Calu3 (cell line): ENCODE results near the gene RAD51B. TPM values are rescaled to one million over a fixed set of nuclear protein-coding genes. Genes with fewer than 3 reads are reported as not detected.

Experiments
- BruUV-seq: library from RNA; stranded (reverse); fragments of 400-500 nt; replicated peaks from 2 replicates; lab custom pipeline; 2021; lab: Mats Ljungman, UMichigan
- CTCF ChIA-PET: fragments of 300-600 bp; sonication (Branson Sonifier 250); formaldehyde crosslinking; loops from one replicate; lab custom pipeline; 2022; ENCODE audit warnings: antibody characterized with exemption; lab: Charles Lee
- DNase-seq: peaks from one replicate; pipeline ENCODE4 v3.0.0; 2022
- H3K27ac Mint-ChIP-seq: one replicate; pipeline ENCODE4 v1.8.0; 2022; ENCODE audit warnings: mixed read lengths; ENCODE audit not compliant: unreplicated experiment
- H3K27me3 Mint-ChIP-seq: one replicate; pipeline ENCODE4 v1.8.0; 2022; ENCODE audit warnings: mixed read lengths; ENCODE audit not compliant: unreplicated experiment
- H3K36me3 Mint-ChIP-seq: one replicate; pipeline ENCODE4 v1.8.0; 2022; ENCODE audit warnings: mild to moderate bottlenecking, moderate library complexity, mixed read lengths; ENCODE audit not compliant: insufficient read depth, unreplicated experiment
- H3K4me1 Mint-ChIP-seq: one replicate; pipeline ENCODE4 v1.8.0; 2022; ENCODE audit warnings: mild to moderate bottlenecking, low read depth, mixed read lengths; ENCODE audit not compliant: unreplicated experiment
- H3K4me3 Mint-ChIP-seq: one replicate; pipeline ENCODE4 v1.8.0; 2022; ENCODE audit warnings: mild to moderate bottlenecking, low read depth, moderate library complexity, mixed read lengths; ENCODE audit not compliant: unreplicated experiment
- H3K9me3 Mint-ChIP-seq: one replicate; pipeline ENCODE4 v1.8.0; 2022; ENCODE audit warnings: low read depth, mixed read lengths; ENCODE audit not compliant: unreplicated experiment
- intact Hi-C: fragments of 100-400 bp; cut with micrococcal nuclease; formaldehyde crosslinking; loops from one replicate; pipeline ENCODE4 v1.10.0; 2022; ENCODE audit not compliant: unreplicated experiment
- total RNA-seq: library from RNA; stranded (reverse); gene quantifications from 2 replicates; pipeline ENCODE4 v1.2.3, GENCODE V29; 2022
- TF ChIP-seq, protein P1 (sequence below): fragments of 200-600 bp; IDR thresholded peaks from one replicate; pipeline ENCODE4 v1.8.0; 2022; ENCODE audit warnings: antibody characterized with exemption; ENCODE audit not compliant: unreplicated experiment

Gene RAD51B
- total RNA-seq, 1 experiment from 2014 or later = 24.7 TPM

DNA sequence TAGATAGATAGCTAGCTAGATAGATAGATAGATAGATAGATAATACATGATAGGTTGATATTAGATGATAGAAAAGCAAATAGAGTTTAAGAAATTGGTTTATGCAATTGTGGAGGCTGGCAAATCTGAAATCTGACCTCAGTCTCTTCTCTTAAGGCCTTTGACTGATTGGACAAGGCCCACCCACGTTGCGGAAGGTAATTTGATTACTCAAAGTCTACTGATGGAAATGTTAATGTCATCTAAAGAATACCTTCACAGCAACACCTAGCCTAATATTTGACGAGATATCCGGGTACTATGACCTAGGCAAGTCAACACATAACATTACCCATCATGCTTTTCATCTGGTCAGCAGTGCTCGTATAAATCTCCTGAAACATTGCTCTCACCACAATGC lies 782.9 kb downstream of the RAD51B start:
- BruUV-seq = no TSS peak
- Mint-ChIP-seq H3K36me3 (peaks cover 11% of the 10 kb centered on the region), H3K27me3 (no peaks in the 10 kb centered on the region), H3K9me3 (peaks cover 6% of the 10 kb centered on the region), H3K4me3 (no peak overlapping the region), H3K27ac (no peak overlapping the region), H3K4me1 (peaks cover 29% of the 10 kb centered on the region)
- intact Hi-C loops = no loop called here
- CTCF ChIA-PET = no interaction called here
- TF ChIP-seq, protein P1, sequence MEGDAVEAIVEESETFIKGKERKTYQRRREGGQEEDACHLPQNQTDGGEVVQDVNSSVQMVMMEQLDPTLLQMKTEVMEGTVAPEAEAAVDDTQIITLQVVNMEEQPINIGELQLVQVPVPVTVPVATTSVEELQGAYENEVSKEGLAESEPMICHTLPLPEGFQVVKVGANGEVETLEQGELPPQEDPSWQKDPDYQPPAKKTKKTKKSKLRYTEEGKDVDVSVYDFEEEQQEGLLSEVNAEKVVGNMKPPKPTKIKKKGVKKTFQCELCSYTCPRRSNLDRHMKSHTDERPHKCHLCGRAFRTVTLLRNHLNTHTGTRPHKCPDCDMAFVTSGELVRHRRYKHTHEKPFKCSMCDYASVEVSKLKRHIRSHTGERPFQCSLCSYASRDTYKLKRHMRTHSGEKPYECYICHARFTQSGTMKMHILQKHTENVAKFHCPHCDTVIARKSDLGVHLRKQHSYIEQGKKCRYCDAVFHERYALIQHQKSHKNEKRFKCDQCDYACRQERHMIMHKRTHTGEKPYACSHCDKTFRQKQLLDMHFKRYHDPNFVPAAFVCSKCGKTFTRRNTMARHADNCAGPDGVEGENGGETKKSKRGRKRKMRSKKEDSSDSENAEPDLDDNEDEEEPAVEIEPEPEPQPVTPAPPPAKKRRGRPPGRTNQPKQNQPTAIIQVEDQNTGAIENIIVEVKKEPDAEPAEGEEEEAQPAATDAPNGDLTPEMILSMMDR = no peak
- DNase-seq = no peak

DNA sequence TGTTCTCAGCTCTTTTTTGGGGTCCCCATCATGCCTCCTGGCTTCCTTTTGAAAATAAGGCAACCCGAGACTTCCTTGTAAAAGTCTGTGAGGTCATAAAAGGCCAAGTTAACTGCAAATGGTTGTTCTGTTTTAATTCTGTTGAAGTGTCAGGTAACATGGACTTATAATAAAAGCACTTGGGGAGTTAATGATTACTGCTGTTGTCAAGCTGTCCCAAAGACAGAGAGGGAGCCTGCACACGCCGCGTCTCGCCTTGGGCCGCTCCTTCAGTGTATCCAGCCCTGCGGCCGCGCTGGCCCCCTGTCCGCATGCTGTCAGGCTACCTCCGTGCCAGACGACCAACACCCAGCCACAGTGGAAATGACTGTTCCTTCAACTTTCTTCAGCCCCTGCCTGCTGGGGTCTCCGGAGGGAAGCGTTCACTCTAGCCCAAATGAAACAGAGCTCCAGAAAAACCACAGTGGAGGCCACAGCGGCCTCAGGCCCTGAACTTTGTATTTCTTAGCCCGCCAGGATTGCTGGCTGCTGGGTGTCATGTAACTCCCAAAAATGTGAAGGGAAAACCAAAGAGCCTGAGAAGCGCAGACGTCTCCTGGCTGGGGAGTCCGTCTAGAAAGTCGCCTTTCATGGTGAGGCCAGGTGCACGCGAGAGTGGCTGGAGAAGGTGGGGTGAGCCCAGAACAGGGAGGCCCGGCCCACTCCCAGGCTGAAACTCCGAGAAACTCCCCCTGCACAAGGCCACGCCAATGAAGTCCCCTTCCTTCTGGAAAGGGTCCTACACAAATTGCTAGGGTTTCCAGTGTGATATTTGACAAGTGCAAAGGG lies 784.2 kb downstream of the RAD51B start:
- intact Hi-C loops = no loop called here
- CTCF ChIA-PET = interaction anchor here (0.6 kb wide), 1 partner anchor 98 kb away, joined by 3 read pairs; no protein-coding TSS in a partner anchor
- H3K27me3 Mint-ChIP-seq = no peaks in the 10 kb centered on the region
- H3K36me3 Mint-ChIP-seq = peaks cover 6% of the 10 kb centered on the region
- TF ChIP-seq, protein P1 = no peak
- no TSS peak for BruUV-seq
- H3K27ac Mint-ChIP-seq = no peak overlapping the region
- no peak for DNase-seq
- H3K9me3 Mint-ChIP-seq = peaks cover 6% of the 10 kb centered on the region
- H3K4me1 Mint-ChIP-seq = peaks cover 17% of the 10 kb centered on the region
- H3K4me3 Mint-ChIP-seq = no peak overlapping the region

DNA sequence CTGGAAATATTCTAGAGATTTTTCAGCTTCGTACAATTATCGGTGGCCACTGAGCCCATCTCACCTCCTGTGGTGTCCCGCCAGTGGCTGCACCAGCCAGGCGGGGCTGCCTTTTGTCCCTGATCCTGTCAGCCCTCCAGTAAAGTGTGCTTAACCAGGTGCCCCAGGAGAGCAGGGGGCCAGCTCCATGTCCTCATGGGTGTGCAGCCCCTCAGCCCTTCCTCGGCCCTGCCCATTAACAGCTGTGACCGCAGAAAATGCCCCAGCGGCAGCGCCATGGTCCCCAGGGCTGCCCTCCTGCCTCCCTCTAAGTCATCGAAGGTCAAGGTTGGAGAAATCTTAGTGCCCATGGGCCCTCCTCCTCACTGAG lies 784.8 kb downstream of the RAD51B start:
- no peak overlapping the region for H3K4me3 Mint-ChIP-seq
- BruUV-seq = no TSS peak
- no peak overlapping the region for H3K27ac Mint-ChIP-seq
- H3K27me3 Mint-ChIP-seq = no peaks in the 10 kb centered on the region
- H3K9me3 Mint-ChIP-seq = peaks cover 6% of the 10 kb centered on the region
- peaks cover under 1% of the 10 kb centered on the region for H3K36me3 Mint-ChIP-seq
- H3K4me1 Mint-ChIP-seq = peaks cover 11% of the 10 kb centered on the region
- intact Hi-C loops = no loop called here
- TF ChIP-seq, protein P1 = no peak
- CTCF ChIA-PET = no interaction called here
- no peak for DNase-seq

DNA sequence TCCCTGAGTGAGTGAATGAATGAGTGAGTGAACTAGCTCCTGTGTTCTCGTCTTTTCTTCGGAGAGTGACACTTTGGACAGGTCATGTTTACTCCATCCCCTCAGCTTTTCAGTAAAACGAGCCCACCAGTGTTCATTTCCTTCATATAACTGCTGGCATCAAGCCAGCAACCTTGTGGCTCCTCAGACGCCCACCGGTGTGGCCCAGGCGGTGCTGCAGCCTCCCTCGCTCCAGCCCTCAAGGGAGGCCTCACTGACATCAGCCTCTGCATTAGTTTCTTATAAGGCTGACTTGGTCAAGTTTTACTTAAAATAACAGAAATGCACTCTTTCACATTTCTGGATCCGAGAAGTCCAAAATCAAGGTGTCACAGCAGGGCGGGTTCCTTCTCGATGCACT lies 785.2 kb downstream of the RAD51B start:
- CTCF ChIA-PET = no interaction called here
- no TSS peak for BruUV-seq

More for the DNA sequence above, 785.2 kb downstream of the RAD51B start:
- no peak overlapping the region for H3K27ac Mint-ChIP-seq
- H3K36me3 Mint-ChIP-seq = no peaks in the 10 kb centered on the region
- H3K27me3 Mint-ChIP-seq = no peaks in the 10 kb centered on the region
- H3K4me3 Mint-ChIP-seq = no peak overlapping the region
- DNase-seq = no peak
- TF ChIP-seq, protein P1 = no peak
- peaks cover 6% of the 10 kb centered on the region for H3K9me3 Mint-ChIP-seq
- intact Hi-C loops = no loop called here
- H3K4me1 Mint-ChIP-seq = peaks cover 6% of the 10 kb centered on the region
